HTR-8/SVneo (cell line): Measurements from ENCODE around the gene WWTR1.
A peak's percentile ranks its signal among the peaks of the same experiment; 100 is the strongest.

Experiments
- DNase-seq: peaks from one replicate; pipeline ENCODE4 v3.0.0; 2011; ENCODE audit warnings: low spot score, mixed read lengths; ENCODE audit not compliant: insufficient read length
- FAIRE-seq: peaks from 2 replicates; lab custom pipeline; 2011; peaks lifted over from hg19 to GRCh38; lab: Jason Lieb, UNC

The WWTR1 gene

DNA sequence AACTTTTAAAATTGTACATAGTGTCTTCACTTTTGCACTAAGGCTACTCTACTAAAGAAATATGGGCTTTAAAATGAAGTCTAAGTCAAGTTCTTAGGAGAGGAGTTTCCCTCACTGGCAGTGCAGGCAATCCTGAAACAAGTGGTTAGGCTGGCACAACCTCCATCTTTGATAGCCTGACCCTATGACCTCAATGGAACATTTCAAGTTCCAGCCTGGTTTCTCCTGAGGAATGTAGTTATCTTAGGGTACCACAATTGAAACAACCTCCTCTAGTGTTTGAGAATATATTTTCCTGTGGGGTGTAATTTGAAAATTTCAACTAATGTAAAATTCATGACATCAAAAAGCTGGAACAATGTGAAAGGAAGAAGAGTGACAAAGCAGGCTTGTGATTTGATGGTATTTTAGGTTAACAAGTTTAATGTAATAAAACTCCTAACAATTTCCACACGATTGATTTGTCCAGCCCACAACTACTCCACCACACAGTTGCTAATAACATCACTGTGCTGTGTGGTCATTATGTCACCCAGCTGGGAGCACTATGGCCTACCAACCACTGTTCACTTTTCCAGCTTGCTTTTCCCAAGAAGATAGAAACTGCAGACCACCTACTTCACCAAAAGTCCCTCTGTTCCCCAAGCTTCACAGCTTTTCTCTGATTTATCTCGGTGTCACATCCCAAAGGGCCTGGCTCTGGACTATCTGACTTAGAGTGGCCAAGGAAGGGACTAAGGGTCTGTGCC lies 1.8 kb downstream of the WWTR1 start:
- no peak for FAIRE-seq
- no peak for DNase-seq

- FAIRE-seq: no peak
- DNase-seq: no peak
These were observed 3.6 kb downstream of the WWTR1 start for GRCh38 chr3:149654188-149654601.

GRCh38 chr3:149653564-149653963 lies 4.3 kb downstream of the WWTR1 start:
- DNase-seq (no peak), FAIRE-seq (no peak)

- FAIRE-seq (no peak), DNase-seq (no peak)
These were observed 4.7 kb downstream of the WWTR1 start for GRCh38 chr3:149653136-149653535.

DNA sequence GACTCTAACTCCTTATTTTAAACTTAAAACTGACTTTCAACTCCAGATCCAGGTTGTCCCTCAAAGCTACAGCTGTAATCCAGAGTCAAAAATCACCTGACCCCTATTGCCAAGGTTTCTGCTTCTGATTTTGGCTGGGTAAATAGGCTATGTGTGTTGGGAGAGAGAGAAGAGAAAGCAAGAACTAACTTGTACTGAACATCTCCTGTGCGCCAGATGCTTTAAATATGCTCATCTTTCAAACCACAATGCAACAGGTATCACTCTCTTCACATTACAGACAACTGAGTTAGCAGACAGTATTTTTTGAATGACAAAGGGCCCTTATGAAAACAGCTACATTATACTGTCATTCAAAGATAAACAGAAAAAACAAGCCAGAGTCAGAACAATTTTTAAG lies 7.0 kb downstream of the WWTR1 start:
- FAIRE-seq: no peak
- no peak for DNase-seq

DNA sequence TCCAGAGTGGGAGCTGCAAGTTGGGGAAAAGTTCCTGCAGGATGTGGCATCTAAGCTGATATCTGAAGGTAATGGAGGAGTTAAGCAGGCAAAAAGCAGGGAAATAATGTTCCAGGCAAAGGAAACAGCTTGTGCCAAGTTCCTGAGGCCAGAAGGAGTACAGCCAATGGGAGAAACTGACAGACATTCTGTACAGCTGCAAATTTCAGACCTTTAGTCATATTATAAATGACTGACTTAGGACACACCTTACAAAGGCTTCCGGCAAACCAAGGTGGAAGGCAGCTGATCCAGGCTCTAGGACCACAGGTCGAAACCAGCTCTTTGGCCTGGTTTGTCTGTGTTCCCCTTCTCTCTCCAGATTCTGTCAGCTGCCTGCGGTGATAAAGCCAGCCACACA lies 9.3 kb downstream of the WWTR1 start:
- no peak for FAIRE-seq
- DNase-seq: no peak

DNA sequence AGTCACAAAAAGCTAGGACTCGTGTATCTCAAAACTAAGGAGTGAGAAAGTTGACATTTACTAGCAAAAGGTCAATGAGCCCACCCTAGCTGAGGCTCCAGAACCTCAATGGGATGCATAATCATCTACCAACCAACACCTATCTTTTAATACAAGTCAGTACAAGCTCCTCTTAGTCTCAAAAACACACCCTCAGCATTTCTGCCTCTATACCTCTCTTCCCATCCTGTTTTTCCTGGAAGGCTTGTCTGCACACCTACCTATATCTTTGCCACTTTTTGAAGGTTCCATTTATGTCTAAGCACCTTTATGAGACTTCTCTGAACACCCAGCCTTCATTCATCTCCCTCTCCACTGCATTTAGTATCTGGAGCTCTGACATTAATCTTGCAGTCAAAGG lies 10.0 kb downstream of the WWTR1 start:
- no peak for DNase-seq
- FAIRE-seq: no peak

- FAIRE-seq (no peak), DNase-seq (no peak)
These were observed 10.5 kb downstream of the WWTR1 start for GRCh38 chr3:149647285-149647684.

GRCh38 chr3:149646181-149646766 lies 11.6 kb downstream of the WWTR1 start:
- DNase-seq (no peak), FAIRE-seq (no peak)

DNA sequence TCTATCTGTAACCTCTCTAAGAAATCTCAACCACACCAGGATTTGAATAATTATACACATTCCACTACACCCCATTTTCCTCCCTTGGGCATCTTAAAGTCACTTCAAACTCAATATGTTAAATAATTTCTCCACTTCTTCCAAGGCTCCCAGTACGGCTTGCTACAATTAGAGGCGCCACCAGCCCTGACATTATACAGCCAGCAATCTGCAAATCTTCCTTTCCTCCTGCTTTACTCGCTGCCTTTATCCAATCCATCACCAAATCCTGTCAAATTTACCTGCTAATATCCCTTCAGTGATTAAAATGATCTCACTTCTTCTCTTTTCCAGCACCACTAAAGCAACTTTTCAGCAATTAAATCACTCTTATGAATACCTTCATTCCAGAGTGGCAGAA lies 13.9 kb downstream of the WWTR1 start:
- FAIRE-seq (no peak), DNase-seq (no peak)

DNA sequence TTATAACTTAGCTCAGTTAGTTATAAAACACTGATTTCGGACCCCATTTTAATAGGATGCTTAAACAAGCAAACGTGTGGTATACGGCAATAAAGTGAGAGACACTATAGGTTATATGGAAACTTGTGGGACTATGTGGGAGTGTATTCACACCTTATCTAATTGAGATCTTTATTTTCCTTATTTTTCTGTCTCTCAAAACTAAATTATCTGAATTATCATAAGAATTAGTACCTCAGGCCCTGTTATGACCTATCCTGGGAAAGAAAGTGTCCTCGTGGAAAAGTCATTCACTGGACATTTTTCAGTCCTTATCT lies 14.4 kb downstream of the WWTR1 start:
- FAIRE-seq (no peak), DNase-seq (no peak)

- no peak for FAIRE-seq
- no peak for DNase-seq
These were observed 16.7 kb downstream of the WWTR1 start for GRCh38 chr3:149640976-149641728.

DNA sequence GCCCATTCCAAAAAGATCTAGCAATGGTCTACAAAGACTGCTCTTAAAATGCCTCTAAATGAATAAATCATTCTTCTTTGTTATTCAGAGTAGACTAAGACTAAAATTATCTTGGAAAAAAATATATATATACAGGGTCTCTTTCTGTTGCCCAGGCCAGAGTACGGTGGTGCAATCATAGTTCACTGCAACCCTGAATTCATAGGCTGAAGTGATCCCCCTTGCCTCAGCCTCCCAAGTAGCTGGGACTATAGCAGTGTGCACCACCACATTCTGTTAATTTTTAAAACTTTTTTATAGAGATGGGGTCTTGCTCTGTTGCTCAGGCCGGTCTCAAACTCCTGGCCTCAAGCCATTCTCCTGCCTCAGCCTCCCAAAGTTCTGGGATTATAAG lies 18.7 kb downstream of the WWTR1 start:
- DNase-seq (no peak), FAIRE-seq (no peak)

DNA sequence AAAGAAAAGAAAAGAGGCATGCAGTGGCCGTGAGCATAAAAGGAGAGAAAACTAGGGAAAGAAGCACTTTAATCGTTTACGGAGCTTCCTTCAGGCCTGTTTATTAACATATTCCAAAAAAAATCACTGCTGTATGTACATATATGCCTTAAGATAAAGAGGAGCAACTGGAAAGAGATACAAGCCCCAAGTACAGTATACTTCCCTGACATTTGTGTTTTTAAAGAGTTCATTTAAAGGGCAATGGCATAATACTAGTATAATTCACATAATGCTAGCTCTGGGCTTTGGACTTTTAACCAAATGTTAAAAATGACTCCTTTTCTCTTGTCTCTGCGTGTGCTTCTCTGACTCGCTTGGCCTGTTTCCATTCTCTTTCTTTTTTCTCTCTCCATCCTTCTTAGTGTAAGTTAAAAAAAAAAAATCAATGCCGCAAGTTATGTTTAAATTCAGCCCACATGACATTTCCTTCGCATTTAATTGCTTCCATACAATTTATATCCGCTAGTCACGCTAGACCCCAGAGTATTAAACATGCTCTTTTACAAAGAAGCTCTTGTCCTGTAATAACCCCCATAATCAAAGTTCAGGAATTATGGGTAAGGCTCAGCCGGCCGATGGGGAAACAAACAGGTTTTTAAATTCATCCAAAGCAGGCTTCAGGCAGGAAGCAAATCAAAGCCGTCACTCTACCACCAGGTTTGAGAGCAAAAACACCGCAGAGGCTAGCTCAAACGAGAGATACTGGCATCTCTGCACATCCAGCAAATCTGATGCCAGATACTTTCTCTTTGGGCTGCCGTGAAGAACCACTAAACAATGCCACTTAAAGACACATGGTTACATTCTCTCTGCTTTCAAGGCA lies 19.4 kb downstream of the WWTR1 start:
- FAIRE-seq (no peak), DNase-seq (peak; percentile 41)

GRCh38 chr3:149635396-149635795 lies 22.4 kb downstream of the WWTR1 start:
- DNase-seq (no peak), FAIRE-seq (no peak)

DNA sequence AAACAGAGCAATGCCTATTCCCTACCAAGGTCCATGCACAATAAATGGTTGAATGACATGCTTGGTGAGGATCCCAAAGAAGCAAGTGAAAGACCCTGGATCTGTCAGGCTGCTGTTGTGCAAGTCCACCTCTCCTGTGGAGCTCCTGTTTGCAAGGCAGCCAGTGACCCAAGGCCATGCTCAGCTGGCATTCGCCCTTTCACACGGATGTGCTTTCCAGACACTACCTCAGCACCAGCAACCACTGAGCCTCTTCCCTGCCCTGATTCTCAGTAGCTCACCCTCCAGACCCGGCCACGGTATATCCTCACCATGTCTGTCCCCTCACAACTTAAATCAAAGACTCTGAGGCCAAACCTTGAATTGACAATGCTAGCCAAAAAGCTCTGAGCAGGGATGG lies 23.3 kb downstream of the WWTR1 start:
- DNase-seq: no peak
- FAIRE-seq: no peak

- no peak for DNase-seq
These were observed 23.8 kb downstream of the WWTR1 start for GRCh38 chr3:149634072-149634471.

DNA sequence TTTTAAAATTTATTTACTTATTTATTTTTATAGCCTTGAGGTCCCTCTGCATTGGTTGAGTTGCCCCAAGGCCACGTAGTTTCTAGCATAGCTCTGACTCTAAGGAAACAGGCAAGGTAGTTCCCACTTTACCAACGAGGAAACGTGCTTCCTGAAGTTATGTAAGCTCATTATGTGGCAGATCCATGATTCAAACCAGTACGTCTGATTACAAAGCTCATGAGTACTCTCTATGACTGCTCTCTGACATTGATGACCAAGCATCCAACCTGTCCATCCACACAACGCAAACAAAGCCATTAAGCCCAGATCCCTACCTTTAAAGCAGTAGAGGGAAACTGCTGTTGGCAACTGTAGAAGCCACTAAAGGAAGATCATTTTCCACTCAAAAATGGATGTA lies 25.6 kb downstream of the WWTR1 start:
- no peak for DNase-seq
- no peak for FAIRE-seq

More at GRCh38 chr3:149634072-149634471, 23.8 kb downstream of the WWTR1 start:
- FAIRE-seq: no peak

DNA sequence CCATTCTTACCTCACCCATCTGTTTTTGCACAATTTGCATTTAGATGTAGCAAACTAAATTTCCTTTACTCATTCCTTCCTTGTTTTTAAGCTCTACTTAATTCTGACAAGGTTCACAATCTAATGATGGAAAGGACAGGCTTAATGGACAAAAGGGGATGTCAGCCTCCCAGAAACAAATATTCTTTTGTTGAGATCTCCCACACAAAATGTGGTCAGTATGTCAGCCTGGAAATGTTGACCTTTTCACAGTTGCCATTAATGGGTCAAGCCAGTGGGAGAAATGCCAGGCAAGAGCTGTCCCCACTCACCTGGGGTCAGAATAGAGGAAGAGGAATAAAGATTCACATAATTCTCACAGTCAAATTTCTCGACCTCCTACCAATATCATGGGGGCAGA lies 27.0 kb downstream of the WWTR1 start:
- FAIRE-seq (no peak), DNase-seq (no peak)

GRCh38 chr3:149628957-149629670 lies 28.7 kb downstream of the WWTR1 start:
- no peak for FAIRE-seq
- no peak for DNase-seq
